GM21786 (cell line): ENCODE data around the gene DNER.
"Not testable (repeated sequence)": the region's sequence is repeated elsewhere in the genome, so short reads cannot be mapped to it uniquely, and the experiment has no call there.

ENCODE experiments used
- ATAC-seq: cut with Tn5 transposase; IDR thresholded peaks from one replicate; pipeline ENCODE4 v1.9.1; 2021; ENCODE audit not compliant: unreplicated experiment

The DNER gene

DNA sequence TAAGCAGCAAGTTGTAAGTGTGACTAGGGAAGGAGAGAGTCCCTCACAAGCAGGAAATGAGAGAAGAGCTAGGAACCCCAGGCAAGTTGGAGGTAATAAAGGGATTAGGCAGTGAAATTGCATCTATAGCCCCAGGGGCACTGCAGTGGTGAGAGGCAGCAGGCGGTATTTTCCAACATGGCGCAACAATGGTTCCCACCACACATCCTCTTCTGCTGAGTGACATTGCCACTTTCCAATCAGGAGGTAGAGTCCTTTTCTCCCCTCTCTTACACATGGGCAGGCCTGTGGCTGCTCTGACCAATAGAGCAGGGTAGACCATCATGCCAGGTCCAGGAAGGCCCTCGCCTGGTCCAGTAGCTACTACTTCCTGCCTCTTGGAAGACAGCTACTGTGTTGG lies 86.6 kb downstream of the DNER start:
- no peak for ATAC-seq

DNA sequence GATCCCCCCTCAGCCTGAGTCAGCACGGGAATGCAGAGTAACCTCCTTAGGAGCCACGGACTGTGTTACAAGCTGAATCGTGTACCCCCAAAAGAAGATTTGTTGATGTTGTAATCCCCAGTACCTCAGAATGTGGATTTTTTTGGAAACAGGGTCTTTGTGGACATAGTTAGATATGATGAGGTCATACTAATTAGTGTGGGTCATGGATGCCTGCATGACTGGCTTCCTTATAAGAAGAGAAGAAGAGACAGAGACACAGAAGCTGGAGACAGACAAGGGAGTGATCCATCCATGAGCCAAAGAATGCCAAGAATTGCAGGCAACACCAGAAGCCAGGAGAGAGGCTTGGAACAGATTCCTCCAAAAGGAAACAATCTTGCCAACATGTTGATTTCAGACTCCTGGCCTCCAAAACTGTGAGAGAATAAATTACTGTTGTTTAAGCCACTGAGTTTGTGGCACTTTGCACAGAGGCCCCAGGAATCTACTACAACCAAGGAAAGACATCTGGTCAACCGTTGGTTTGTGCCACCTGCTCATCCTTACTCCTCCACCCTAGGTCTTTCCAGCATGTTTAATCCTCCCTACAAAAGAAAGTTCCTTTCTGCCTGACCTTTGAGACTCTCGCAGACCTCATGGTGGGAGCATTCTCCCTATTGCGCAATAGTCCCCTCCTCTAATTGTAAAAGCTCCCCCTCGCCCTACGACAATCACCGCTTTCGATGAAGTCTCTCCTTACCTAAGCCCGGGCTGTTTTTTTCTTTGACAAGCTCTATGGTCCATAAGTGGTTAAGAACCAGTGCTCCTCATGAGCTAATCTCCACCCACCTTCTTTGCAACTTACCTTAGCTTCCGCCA lies 91.6 kb downstream of the DNER start:
- ATAC-seq: no peak

GRCh38 chr2:229620759-229621158 lies 93.6 kb downstream of the DNER start:
- ATAC-seq: no peak

DNA sequence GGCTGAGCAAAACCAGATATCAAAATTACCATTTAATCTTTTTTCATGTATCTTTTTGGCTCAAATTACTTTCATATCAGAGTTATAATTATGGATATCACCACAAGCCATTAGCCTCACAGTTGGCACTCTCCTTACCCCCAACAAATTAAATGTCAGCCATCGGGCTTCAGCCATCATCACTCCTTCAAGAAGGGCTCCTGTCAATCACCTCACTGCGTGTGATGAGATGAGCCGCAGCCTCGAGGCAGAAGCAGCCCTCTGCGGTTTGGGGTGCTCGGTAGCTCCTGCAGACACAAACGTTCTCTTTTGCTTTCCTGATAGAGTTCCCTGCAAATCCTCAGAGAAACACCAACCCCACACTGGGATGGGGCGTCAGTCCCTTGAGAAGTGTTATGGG lies 94.1 kb downstream of the DNER start:
- ATAC-seq: no peak

GRCh38 chr2:229616433-229616832 lies 97.9 kb downstream of the DNER start:
- ATAC-seq: no peak

GRCh38 chr2:229614021-229614420 lies 100.3 kb downstream of the DNER start:
- ATAC-seq: not testable (repeated sequence)

GRCh38 chr2:229612384-229612971 lies 101.9 kb downstream of the DNER start:
- ATAC-seq: no peak

DNA sequence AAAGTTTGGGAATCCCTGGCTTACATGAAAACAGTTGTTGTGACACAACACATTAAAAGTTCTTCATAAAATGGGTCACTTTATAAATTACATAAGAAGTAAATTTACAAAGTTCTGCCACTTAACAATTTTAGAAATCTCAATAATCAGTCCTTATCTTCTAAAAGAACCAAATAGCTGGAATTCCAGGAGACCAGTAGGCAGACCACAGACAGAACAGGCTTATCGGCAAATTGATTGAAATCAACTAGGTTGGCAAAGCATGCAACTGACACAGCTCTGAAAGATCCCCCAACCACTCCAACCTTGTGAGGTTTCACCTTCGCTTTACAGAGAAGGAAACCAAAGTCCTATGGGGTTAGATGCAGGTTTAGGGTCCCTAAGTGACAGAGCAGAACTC lies 103.0 kb downstream of the DNER start:
- no peak for ATAC-seq

DNA sequence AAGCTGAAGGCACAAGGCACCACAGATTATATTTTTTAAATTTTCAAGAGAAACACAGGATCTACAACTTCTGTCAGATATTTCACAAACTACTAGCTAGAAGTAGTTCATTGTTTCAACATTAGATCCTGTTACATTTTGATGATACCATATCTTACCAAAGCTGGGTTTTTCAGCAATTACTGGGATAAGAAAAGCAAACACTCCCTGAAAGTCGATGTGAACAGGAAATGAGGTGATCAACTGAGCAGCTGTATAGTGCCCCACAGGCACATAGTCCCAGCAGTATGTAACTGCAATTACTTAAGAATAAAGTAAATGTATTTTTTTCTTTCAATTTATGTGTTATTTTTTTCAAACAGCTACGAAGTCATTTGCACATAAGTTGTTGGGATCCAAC lies 103.5 kb downstream of the DNER start:
- ATAC-seq: no peak

- no peak for ATAC-seq
Measured at GRCh38 chr2:229610333-229610732, 104.0 kb downstream of the DNER start.

DNA sequence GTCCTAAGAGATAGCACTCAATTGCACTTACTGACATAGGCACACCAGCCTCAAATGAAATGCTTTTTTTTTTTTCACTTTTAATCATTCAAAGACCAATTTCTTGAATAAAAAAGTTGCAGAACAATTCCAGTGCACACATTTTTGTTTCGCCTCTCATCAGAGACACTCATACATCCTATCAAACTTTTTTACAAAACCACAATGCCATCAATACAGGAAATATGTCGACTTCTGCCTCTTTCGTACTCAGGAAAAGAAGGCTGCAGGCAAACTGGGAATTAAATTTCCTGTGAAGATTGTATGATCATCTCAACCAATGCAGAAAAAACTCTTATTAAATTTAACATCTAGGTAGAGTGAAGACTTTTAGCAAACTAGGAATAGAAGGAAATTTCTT lies 112.4 kb downstream of the DNER start:
- no peak for ATAC-seq

DNA sequence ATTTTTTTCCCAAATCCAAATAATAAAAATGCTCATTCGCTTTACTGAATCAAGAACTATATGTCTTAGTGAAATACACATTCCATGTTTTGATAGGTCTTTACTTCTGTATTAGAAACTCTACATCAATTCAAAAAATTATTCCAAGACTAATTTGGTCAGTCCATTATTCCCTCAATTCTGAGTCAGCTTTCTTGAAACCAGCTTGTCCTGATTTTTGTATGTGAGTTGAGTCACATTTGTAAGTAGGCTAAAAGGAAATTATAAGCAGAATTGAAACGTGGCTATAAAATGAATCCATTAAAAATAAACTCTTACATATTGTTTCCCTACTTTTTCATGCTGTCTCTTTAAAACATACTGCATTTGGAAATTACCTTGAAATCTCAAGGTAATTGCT lies 113.0 kb downstream of the DNER start:
- ATAC-seq: no peak

DNA sequence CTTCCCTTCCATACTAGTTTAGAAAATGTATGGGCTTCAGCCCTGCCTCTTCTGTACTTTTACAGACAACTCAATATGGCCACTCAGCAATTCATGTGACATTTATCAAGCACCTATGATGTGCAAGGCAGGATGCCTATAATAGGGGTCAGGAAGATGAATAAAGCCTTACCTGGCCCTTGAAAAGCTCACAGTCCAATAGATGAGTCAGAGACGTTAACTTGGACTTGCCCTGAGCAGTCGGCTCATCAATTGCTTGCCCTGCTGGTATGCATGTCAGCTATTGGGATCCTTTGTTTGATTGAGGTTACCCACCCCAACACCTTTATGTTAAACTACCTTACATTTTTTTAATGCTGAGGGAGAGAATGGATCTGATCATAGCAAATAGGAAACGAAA lies 116.1 kb downstream of the DNER start:
- ATAC-seq: no peak

DNA sequence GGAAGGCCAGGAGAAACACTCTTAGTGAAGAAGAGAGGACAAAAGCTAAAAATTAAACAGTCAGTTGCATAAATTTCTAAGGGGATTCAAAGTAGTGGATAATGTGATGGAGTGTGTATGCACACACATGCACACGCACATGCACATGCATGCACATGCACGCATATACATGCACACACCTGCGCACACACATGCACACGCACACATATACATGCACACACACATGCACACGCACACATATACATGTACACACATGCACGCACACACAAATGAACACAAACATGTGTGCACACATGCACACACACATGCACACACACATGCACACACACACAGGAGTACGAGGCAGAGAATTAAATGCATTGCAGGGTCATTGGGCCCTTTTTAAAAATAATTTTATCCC lies 117.6 kb downstream of the DNER start:
- no peak for ATAC-seq

- ATAC-seq: no peak
Measured at GRCh38 chr2:229591611-229592010, 122.7 kb downstream of the DNER start.

- peak; percentile 72 for ATAC-seq
Measured at GRCh38 chr2:229586746-229587705, 127.3 kb downstream of the DNER start.

GRCh38 chr2:229586012-229586411 lies 128.3 kb downstream of the DNER start:
- no peak for ATAC-seq

GRCh38 chr2:229582151-229582550 lies 132.2 kb downstream of the DNER start:
- no peak for ATAC-seq

- no peak for ATAC-seq
Measured at GRCh38 chr2:229578052-229578846, 136.1 kb downstream of the DNER start.

DNA sequence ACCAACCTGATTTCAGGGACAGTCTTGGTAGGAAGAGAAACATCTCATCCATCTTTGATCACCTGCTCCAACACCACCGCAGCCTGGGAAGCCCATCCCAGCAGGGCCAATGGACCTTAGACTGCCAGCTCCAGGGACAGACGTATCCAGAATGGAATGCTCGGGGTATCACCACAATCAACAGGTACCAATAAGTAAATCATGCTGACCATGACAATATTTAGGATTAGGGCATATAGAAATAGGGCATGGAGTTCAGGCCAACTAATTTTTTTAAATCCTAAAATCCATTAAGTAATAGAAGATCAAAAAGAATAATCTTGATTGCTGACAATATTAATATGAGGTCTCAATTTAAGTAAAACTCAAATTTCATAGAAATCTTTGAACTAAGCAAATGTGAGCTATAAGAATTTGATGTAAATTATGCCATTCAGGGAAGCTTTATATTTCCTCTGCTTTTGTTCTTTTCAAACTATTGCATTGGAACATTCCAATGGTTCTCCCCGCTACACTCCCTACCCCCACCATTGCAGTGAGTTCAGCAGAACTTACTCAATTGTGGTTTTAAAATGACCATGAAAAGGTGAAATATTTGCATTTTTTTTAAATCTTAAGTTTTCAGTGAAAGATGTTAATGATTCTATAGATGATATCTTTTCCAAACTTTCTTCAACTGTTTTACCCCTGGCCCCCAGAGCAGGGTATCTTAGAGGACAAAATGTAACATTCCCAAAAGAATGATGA lies 138.6 kb downstream of the DNER start:
- no peak for ATAC-seq
